Progenitor cell of endocrine pancreas (in vitro differentiated cells): Measurements from ENCODE around the gene HAUS8. TPM values are rescaled to one million over a fixed set of nuclear protein-coding genes. Genes with fewer than 3 reads are reported as not detected.
A peak's percentile ranks its signal among the peaks of the same experiment; 100 is the strongest.

Experiments
- DNase-seq: peaks from one replicate; pipeline ENCODE4 v3.0.0; 2021; ENCODE audit warnings: low spot score; ENCODE audit not compliant: unreplicated experiment
- H3K27ac Mint-ChIP-seq: 2 replicates; pipeline ENCODE4 v1.8.0; 2021; ENCODE audit warnings: mild to moderate bottlenecking, moderate library complexity, mixed read lengths
- H3K27me3 Mint-ChIP-seq: 2 replicates; pipeline ENCODE4 v1.8.0; 2021; ENCODE audit warnings: mixed read lengths
- H3K36me3 Mint-ChIP-seq: 2 replicates; pipeline ENCODE4 v1.8.0; 2022; ENCODE audit warnings: mixed read lengths; ENCODE audit not compliant: insufficient read depth
- H3K4me1 Mint-ChIP-seq: 2 replicates; pipeline ENCODE4 v1.8.0; 2021; ENCODE audit warnings: low read depth, mixed read lengths
- H3K4me3 Mint-ChIP-seq: 2 replicates; pipeline ENCODE4 v1.8.0; 2021; ENCODE audit warnings: low read depth, mild to moderate bottlenecking, moderate library complexity, mixed read lengths
- H3K9me3 Mint-ChIP-seq: 2 replicates; pipeline ENCODE4 v1.8.0; 2021; ENCODE audit warnings: low read depth, mixed read lengths
- total RNA-seq: library from RNA; stranded (reverse); gene quantifications from 2 replicates; pipeline ENCODE4 v1.2.1, GENCODE V29; 2021
- TF ChIP-seq, protein P1 (sequence below): fragments of 200-600 bp; sonication (generic); IDR thresholded peaks from one replicate; pipeline ENCODE4 v1.5.0; 2021; ENCODE audit warnings: antibody characterized with exemption, mild to moderate bottlenecking; ENCODE audit not compliant: unreplicated experiment

Gene HAUS8
- total RNA-seq, 1 donor from 2014 or later = 17.7 TPM

DNA sequence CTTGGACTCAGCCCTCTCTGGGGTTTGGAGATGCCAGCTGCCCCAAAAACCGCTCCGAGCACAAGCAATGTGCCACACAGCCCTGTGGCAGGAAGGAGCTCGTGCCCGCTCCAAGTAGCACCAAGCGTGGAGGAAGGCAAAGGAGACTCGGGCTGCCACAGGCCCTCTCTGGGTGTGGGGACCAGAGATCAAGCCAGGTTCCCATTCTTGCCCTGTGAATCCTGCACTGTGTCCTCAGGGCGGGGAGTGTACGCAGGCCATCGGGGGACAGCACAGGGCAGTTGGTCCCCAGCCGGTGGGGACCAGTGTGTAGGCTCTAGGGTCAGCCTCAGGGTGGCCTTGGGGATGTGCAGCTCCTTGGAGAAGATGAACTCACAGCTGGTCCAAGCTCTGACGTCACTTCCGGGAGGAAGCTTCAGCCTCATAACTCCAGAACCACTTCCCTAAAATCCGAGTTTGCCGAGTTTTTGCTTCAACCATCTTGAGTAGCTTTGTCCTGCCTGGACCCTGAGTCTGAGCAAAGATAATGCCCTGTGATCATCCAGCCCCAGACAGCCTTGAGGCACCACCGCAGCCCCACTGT is 39.3 kb downstream of the HAUS8 start:
- Mint-ChIP-seq H3K36me3 (no peaks in the 10 kb centered on the region), H3K9me3 (no peaks in the 10 kb centered on the region), H3K27ac (no peak overlapping the region), H3K27me3 (peaks cover 16% of the 10 kb centered on the region), H3K4me1 (no peaks in the 10 kb centered on the region), H3K4me3 (no peak overlapping the region)
- TF ChIP-seq, protein P1, sequence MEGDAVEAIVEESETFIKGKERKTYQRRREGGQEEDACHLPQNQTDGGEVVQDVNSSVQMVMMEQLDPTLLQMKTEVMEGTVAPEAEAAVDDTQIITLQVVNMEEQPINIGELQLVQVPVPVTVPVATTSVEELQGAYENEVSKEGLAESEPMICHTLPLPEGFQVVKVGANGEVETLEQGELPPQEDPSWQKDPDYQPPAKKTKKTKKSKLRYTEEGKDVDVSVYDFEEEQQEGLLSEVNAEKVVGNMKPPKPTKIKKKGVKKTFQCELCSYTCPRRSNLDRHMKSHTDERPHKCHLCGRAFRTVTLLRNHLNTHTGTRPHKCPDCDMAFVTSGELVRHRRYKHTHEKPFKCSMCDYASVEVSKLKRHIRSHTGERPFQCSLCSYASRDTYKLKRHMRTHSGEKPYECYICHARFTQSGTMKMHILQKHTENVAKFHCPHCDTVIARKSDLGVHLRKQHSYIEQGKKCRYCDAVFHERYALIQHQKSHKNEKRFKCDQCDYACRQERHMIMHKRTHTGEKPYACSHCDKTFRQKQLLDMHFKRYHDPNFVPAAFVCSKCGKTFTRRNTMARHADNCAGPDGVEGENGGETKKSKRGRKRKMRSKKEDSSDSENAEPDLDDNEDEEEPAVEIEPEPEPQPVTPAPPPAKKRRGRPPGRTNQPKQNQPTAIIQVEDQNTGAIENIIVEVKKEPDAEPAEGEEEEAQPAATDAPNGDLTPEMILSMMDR = no peak
- DNase-seq = no peak

DNA sequence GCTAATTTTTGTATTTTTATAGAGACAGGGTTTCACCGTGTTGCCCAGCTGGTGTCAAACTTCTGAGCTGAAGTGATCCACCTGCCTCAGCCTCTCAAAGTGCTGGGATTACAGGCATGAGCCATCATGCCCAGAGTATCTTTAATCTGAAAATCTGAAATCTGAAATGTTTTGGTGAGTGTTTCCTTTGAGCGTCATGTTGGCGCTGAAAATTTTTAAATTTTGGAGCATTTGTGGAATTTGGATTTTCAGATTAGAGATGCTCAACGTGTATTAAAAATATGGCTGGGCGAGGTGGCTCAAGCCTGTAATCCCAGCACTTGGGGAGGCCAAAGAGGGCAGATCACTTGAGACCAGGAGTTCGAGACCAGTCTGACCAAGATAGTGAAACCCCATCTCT is 43.5 kb downstream of the HAUS8 start:
- H3K27ac Mint-ChIP-seq = no peak overlapping the region
- H3K9me3 Mint-ChIP-seq = no peaks in the 10 kb centered on the region
- no peaks in the 10 kb centered on the region for H3K4me1 Mint-ChIP-seq
- no peak overlapping the region for H3K4me3 Mint-ChIP-seq
- H3K36me3 Mint-ChIP-seq = no peaks in the 10 kb centered on the region
- TF ChIP-seq, protein P1 = no peak
- no peak for DNase-seq
- peaks cover 18% of the 10 kb centered on the region for H3K27me3 Mint-ChIP-seq

DNA sequence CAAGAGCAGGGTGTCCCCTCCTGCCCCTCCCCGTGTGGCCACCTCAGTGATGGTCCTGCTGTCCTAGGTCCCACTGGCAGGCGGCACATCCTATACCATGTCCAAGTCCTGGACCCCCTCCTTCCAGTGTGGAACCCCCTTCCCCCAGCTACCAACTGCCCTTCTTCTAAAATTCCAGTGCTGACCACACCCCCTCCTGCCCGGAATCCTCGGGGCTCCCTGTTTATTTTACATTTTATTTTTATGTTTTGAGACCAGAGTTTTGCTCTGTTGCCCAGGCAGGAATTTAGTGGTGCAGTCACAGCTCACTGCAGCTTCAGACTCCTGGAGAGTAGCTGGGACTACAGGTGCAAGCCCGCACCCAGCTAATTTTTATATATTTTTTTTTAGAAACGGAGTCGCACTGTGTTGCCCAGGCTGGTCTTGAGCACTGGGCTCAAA is 47.7 kb downstream of the HAUS8 start:
- Mint-ChIP-seq H3K9me3 (peaks cover 8% of the 10 kb centered on the region), H3K27me3 (peaks cover 19% of the 10 kb centered on the region), H3K36me3 (peaks cover 14% of the 10 kb centered on the region), H3K4me1 (peaks cover 5% of the 10 kb centered on the region), H3K27ac (no peak overlapping the region), H3K4me3 (peak overlapping the region; percentile 70)
- DNase-seq = no peak
- TF ChIP-seq, protein P1 = no peak

DNA sequence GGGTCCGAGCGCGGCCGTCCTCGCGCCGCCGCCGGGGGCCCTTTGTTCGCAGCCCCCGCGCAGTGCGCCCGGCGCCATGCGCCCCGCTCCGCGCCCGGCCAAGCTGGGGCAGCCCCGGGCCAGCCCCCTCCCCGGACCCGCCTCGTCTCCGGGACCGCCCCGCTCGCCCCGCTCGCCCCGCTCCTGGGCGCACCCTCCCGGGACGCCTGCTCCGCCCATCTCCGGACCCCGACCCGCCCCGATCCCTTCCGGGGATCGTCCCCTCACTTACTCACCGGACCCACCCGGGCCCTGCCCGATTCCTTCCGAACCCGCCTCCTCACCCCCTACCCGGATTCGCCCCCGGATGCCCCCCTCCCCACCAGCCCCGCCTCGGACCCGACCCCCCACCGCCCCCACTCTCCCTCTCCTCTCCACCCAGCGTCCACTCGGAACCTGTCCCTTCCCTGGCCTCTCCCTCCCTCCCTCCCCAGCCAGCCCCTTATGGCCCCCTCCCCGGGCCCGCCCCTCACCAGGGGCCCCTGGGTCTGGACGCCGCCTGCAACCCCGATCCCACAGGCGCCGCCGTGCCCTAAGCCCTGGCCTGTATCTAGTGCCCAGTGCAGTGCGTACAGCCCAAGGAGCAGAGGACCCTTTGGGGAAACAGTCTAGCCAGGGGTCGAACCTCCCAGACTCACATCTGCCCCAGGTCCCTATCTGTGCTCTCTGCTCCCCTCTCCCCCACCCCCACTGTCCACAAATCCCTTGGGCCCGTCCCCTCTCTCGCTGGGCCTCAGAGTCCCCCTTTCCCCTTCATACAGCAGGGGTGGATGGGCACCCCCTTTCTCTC is 48.3 kb downstream of the HAUS8 start, which contains the start of gene CPAMD8:
Gene CPAMD8 (minus strand): TSS at position 105 of the 829 bp plus-strand sequence. CDS start 168 bp downstream, outside the sequence.
- Mint-ChIP-seq H3K4me3 (peak within 1 kb of the TSS; percentile 81), H3K36me3 (peaks cover 15% of the 10 kb centered on the region), H3K4me1 (peaks cover 5% of the 10 kb centered on the region), H3K9me3 (peaks cover 8% of the 10 kb centered on the region), H3K27me3 (peaks cover 16% of the 10 kb centered on the region), H3K27ac (peak within 1 kb of the TSS; percentile 0)
- DNase-seq = peak; percentile 38
- TF ChIP-seq, protein P1 = no peak

- H3K4me1 Mint-ChIP-seq = peaks cover 5% of the 10 kb centered on the region
- TF ChIP-seq, protein P1 = no peak
- H3K36me3 Mint-ChIP-seq = peaks cover 15% of the 10 kb centered on the region
- peak; percentile 23 for DNase-seq
- H3K27ac Mint-ChIP-seq = peak overlapping the region; percentile 0
- peak overlapping the region; percentile 81 for H3K4me3 Mint-ChIP-seq
- peaks cover 8% of the 10 kb centered on the region for H3K9me3 Mint-ChIP-seq
- H3K27me3 Mint-ChIP-seq = peaks cover 16% of the 10 kb centered on the region
Measured at GRCh38 chr19:17025991-17026658, 49.1 kb downstream of the HAUS8 start.
